Heart left ventricle (tissue), 13 donors: ENCODE measurements around the gene PHAX.

Experiments used
- POLR2A ChIP-seq, 2 donors: fragments of 450-650 bp; IDR thresholded peaks; one replicate each; pipeline ENCODE4 v1.6.1; 2017; ENCODE audit warnings: antibody characterized with exemption in 2 of 2, mild to moderate bottlenecking in 2 of 2, moderate library complexity in 2 of 2
- TF ChIP-seq, protein P1 (sequence below), 12 donors: fragments of 200-600 bp; sonication (generic) in 4 of 12; IDR thresholded peaks; one replicate each; pipeline versions ENCODE4 v1.5.0 to v1.8.0; 2018 to 2022; ENCODE audit warnings: antibody characterized with exemption in 12 of 12, mild to moderate bottlenecking in 5 of 12
- donor health status: ischemic (EF 13 %, LVEDD 7.1; RV severe dilation, severe dysfunction).
- donor health status: DM: no; HTN: yes; CAD: no.
- donor health status: DM: no; HTN: no; CAD: no.
- donor health status: ischemic (EF 25% LVEDD 6.9; RV normal size, moderate dysfunction).
- donor health status: ischemic (EF 25% LVEDD 5.7; RV mildly dilated, moderate dysfunction).
- donor health status: ischemic (EF 35%, LVEDD 5.7; RV mildly dilated, moderate dysfunction).
- donor health status: nonischemic (EF 11% LVEDD 7.7; RV severe dilation, severe dysfunction).
- donor health status: DM: yes; HTN: yes; CAD: no.
- donor health status: PGD.
- donor health status: ischemic (EF 29% LVEDD 5.4; RV normal size, mild dysfunction).
- donor health status: nonischemic (EF 23%, LVEDD 6.1; RV moderate dilation, normal function).

- TF ChIP-seq, protein P1, sequence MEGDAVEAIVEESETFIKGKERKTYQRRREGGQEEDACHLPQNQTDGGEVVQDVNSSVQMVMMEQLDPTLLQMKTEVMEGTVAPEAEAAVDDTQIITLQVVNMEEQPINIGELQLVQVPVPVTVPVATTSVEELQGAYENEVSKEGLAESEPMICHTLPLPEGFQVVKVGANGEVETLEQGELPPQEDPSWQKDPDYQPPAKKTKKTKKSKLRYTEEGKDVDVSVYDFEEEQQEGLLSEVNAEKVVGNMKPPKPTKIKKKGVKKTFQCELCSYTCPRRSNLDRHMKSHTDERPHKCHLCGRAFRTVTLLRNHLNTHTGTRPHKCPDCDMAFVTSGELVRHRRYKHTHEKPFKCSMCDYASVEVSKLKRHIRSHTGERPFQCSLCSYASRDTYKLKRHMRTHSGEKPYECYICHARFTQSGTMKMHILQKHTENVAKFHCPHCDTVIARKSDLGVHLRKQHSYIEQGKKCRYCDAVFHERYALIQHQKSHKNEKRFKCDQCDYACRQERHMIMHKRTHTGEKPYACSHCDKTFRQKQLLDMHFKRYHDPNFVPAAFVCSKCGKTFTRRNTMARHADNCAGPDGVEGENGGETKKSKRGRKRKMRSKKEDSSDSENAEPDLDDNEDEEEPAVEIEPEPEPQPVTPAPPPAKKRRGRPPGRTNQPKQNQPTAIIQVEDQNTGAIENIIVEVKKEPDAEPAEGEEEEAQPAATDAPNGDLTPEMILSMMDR (IDR thresholded peaks at IDR 0.05) = no peak
- TF ChIP-seq POLR2A (IDR thresholded peaks at IDR 0.05) = no peak
Observed at GRCh38 chr5:126651013-126651577, 50.3 kb downstream of the PHAX start.
